IPS-20b (cell line): ENCODE measurements around the gene GP2.

ENCODE experiments used
- H3K27ac ChIP-seq: one replicate; pipeline ENCODE4 v1.5.1; 2013; ENCODE audit warnings: low read length
- H3K27me3 ChIP-seq: 2 replicates; pipeline ENCODE4 v1.6.1; 2013; ENCODE audit warnings: mild to moderate bottlenecking, low read length, inconsistent platforms; ENCODE audit not compliant: insufficient read depth
- H3K36me3 ChIP-seq: 2 replicates; pipeline ENCODE4 v1.6.1; 2013; ENCODE audit warnings: low read depth, mild to moderate bottlenecking, inconsistent platforms, low read length, moderate library complexity; ENCODE audit not compliant: insufficient read depth
- H3K4me1 ChIP-seq: 2 replicates; pipeline ENCODE4 v1.6.1; 2013; ENCODE audit warnings: mild to moderate bottlenecking, control low read depth, inconsistent platforms, low read length, moderate library complexity; ENCODE audit not compliant: insufficient read depth
- H3K4me3 ChIP-seq: 2 replicates; pipeline ENCODE4 v1.5.1; 2013; ENCODE audit warnings: mild to moderate bottlenecking, low read length, inconsistent platforms
- H3K9ac ChIP-seq: 2 replicates; pipeline ENCODE4 v1.6.1; 2013; ENCODE audit warnings: low read depth, mild to moderate bottlenecking, inconsistent platforms, low read length, moderate library complexity
- H3K9me3 ChIP-seq: 2 replicates; pipeline ENCODE4 v1.6.1; 2013; ENCODE audit warnings: mild to moderate bottlenecking, low read depth, low read length, inconsistent platforms; ENCODE audit not compliant: insufficient read depth

Gene GP2

DNA sequence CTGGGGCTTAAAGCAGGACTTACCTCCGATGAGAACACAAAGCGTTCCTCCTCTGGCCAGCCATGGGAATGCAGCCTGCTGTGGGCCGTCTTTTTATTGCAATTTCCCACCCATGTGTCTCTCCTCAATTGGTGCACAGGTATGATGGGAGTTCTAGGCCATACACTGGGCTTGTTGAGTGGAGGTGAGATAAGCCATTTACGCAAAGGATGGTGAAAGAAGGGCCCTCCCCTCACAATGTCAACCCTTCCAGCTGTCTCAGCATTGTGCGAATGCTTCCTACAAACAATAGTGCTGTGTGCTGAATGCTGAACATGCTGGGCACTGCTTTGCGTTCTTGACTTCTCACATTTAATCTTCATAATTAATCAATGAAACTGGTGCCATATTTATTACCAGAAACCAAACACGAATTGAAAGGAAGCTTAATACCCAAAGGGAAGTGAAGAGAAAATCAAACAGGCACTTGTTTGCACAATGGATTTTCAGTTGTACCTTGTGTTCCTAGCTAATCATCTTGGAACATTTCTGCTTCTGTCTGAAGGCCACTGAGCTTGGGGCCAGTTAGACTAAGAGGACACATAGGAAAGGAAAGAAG is at the start of gene GP2:
GP2 (minus strand) TSS at position 70 of the 598 bp plus-strand sequence. CDS start 1,082 bp downstream, outside the sequence.
- no peaks in the 10 kb centered on the region for H3K9me3 ChIP-seq
- no peaks in the 10 kb centered on the region for H3K36me3 ChIP-seq
- no peaks in the 10 kb centered on the region for H3K27me3 ChIP-seq
- H3K4me1 ChIP-seq: no peaks in the 10 kb centered on the region
- H3K9ac ChIP-seq: no peak within 1 kb of the TSS
- no peak within 1 kb of the TSS for H3K27ac ChIP-seq
- no peak within 1 kb of the TSS for H3K4me3 ChIP-seq

DNA sequence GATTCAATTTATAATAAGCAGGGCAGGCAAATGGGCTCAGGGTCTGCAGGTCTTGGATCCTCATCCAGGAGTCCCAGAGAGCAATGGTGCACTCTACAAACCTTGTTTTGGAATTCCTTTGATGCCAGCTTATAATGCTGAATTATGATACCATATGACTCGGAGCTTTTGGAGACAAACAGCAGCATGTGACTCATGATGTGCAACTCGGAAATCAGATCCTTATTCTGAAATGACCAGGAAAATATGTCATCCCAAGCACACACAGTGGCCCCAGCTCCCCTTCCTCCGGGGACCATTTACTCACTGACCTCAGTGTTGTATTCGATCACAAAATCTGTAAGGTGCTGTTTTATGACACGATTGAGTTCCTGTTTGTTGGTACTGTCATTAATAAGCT is 45.4 kb upstream of the GP2 start:
- Histone ChIP-seq H3K4me3 (no peak overlapping the region), H3K4me1 (no peaks in the 10 kb centered on the region), H3K9ac (no peak overlapping the region), H3K27me3 (no peaks in the 10 kb centered on the region; the same call in 1 of the 2 replicates), H3K36me3 (no peaks in the 10 kb centered on the region), H3K9me3 (no peaks in the 10 kb centered on the region), H3K27ac (no peak overlapping the region)

- no peaks in the 10 kb centered on the region for H3K4me1 ChIP-seq
- H3K9ac ChIP-seq: no peak overlapping the region
- no peaks in the 10 kb centered on the region; the same call in 1 of the 2 replicates for H3K27me3 ChIP-seq
- H3K4me3 ChIP-seq: no peak overlapping the region
- no peaks in the 10 kb centered on the region for H3K36me3 ChIP-seq
- no peaks in the 10 kb centered on the region for H3K9me3 ChIP-seq
- no peak overlapping the region for H3K27ac ChIP-seq
Measured at GRCh38 chr16:20369452-20370054, 42.2 kb upstream of the GP2 start.

GRCh38 chr16:20364051-20364450 is 36.7 kb upstream of the GP2 start:
- Histone ChIP-seq H3K4me1 (no peaks in the 10 kb centered on the region), H3K27ac (no peak overlapping the region), H3K27me3 (no peaks in the 10 kb centered on the region; the same call in 1 of the 2 replicates), H3K9ac (no peak overlapping the region), H3K36me3 (no peaks in the 10 kb centered on the region), H3K9me3 (no peaks in the 10 kb centered on the region), H3K4me3 (no peak overlapping the region)

GRCh38 chr16:20363191-20363590 is 35.9 kb upstream of the GP2 start:
- Histone ChIP-seq H3K36me3 (no peaks in the 10 kb centered on the region), H3K4me3 (no peak overlapping the region), H3K4me1 (no peaks in the 10 kb centered on the region), H3K9me3 (no peaks in the 10 kb centered on the region), H3K27me3 (no peaks in the 10 kb centered on the region; the same call in 1 of the 2 replicates), H3K27ac (no peak overlapping the region), H3K9ac (no peak overlapping the region)

DNA sequence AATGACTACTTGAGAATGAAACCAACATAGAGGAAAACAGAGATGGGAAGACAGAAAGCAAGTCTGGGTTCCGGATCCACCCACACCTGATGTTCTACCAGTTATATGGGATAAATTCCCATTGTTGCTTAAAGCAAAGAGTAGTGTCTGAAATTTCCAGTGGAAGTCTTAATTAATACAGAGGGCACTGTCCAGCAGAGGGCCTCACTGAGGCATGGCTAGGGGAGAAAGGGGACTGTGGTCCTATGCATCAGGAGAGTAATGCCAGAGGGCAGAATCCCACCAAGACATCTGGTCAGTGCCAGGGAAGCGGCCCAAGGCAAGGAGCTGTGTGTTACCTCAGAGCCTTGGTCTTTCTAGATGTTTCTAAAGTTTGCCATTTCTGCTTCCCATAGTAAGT is 32.7 kb upstream of the GP2 start:
- Histone ChIP-seq H3K4me1 (no peaks in the 10 kb centered on the region), H3K9ac (no peak overlapping the region), H3K4me3 (no peak overlapping the region), H3K9me3 (no peaks in the 10 kb centered on the region), H3K36me3 (no peaks in the 10 kb centered on the region), H3K27ac (no peak overlapping the region), H3K27me3 (no peaks in the 10 kb centered on the region)

- Histone ChIP-seq H3K27ac (no peak overlapping the region), H3K4me1 (peaks cover 7% of the 10 kb centered on the region; the same call in 1 of the 2 replicates), H3K36me3 (no peaks in the 10 kb centered on the region), H3K27me3 (no peaks in the 10 kb centered on the region), H3K9ac (no peak overlapping the region), H3K4me3 (no peak overlapping the region), H3K9me3 (no peaks in the 10 kb centered on the region)
Measured at GRCh38 chr16:20355114-20355782, 27.9 kb upstream of the GP2 start.

DNA sequence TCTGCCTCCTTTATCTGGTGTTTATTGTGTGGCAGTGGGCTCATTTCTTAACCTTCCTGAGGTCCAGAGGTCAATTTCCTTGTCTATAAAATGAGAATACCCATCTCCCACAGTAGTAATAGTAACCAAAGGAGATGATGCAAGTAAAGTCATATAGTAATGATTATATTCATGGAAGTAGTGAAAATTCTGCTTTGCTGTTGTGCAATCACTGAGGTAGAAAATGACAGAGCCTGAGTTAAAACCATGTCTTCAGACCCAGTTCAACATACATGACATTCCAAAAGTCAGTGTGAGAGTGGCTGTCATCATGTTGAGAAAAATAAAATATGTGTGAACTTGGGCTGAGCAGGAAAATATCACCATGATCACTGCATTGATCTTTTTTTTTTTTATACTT is 26.1 kb upstream of the GP2 start:
- no peak overlapping the region for H3K27ac ChIP-seq
- H3K36me3 ChIP-seq: no peaks in the 10 kb centered on the region
- no peaks in the 10 kb centered on the region for H3K9me3 ChIP-seq
- peaks cover 7% of the 10 kb centered on the region; the same call in 1 of the 2 replicates for H3K4me1 ChIP-seq
- no peaks in the 10 kb centered on the region for H3K27me3 ChIP-seq
- H3K9ac ChIP-seq: no peak overlapping the region
- no peak overlapping the region for H3K4me3 ChIP-seq

DNA sequence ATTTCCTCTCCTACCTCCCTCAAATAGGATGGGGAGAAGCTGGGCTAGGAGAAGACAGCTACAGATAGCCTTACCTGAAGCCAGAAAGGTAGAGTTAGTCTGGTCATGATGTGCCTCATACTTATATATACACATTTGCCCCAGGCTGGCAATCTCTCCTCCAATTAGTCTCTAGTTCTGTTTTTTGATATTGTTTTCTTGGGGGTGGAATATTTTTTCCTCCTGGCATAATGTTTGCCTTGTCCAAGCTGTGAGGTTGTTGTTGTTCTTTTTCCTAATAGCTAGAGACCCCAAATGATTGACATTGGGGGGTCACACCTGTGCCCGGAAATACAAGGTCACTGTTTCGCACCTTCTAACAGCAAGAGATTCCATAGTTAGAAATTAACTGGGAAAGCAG is 25.3 kb upstream of the GP2 start, which contains the start of gene UMOD:
UMOD (minus strand) TSS at position 101 of the 400 bp plus-strand sequence. CDS start 1,978 bp downstream, outside the sequence.
- Histone ChIP-seq H3K9me3 (no peaks in the 10 kb centered on the region), H3K27me3 (no peaks in the 10 kb centered on the region), H3K4me1 (peaks cover 7% of the 10 kb centered on the region; the same call in 1 of the 2 replicates), H3K27ac (no peak within 1 kb of the TSS), H3K9ac (no peak within 1 kb of the TSS), H3K4me3 (no peak within 1 kb of the TSS), H3K36me3 (no peaks in the 10 kb centered on the region)

DNA sequence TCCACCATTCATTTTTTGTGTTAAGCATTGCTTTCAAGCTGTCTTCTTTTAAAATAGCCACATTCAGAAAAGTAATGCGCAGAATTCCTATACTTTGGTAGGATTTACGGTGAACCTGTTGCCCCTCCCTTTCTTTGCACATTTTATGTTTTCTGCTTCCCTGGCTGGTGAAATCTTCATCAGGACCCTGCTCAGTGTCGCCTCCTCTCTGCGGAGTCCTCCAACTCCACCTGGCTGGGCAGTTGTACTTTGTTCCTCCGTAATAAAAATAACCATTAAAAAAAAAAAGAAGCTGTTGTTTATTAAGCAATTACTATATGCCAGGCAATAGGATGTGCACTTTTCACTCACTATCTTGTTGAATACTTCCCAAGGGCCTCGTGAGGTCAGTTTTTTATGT is 22.3 kb upstream of the GP2 start:
- Histone ChIP-seq H3K36me3 (no peaks in the 10 kb centered on the region), H3K4me3 (no peak overlapping the region), H3K27me3 (no peaks in the 10 kb centered on the region), H3K27ac (no peak overlapping the region), H3K9ac (no peak overlapping the region), H3K9me3 (no peaks in the 10 kb centered on the region), H3K4me1 (peaks cover 7% of the 10 kb centered on the region; the same call in 1 of the 2 replicates)

- Histone ChIP-seq H3K4me1 (peaks cover 7% of the 10 kb centered on the region; the same call in 1 of the 2 replicates), H3K9me3 (no peaks in the 10 kb centered on the region), H3K4me3 (no peak overlapping the region), H3K27ac (no peak overlapping the region), H3K36me3 (no peaks in the 10 kb centered on the region), H3K9ac (no peak overlapping the region), H3K27me3 (no peaks in the 10 kb centered on the region)
Measured at GRCh38 chr16:20348365-20349185, 21.3 kb upstream of the GP2 start.
